Measurements from ENCODE around the gene SHROOM3.

SHROOM3 gene

GRCh38 chr4:76689145-76689817 lies 254.3 kb downstream of the SHROOM3 start:
- DNase-seq (ENCODE audit: low read depth in 2 of 2) = peak; percentile 15 to 42
- TF ChIP-seq CTCF (IDR thresholded peaks at IDR 0.05; ENCODE audit: low read depth, low read length) = no peak
- H3K4me3 ChIP-seq (replicated peaks in 1 of 2; ENCODE audit: low read depth in 2 of 2, low read length in 2 of 2) = peak overlapping the region; percentile 50 to 57

- no peak for DNase-seq (ENCODE audit: low read depth in 2 of 2)
- peak overlapping the region; percentile 50 to 57 for H3K4me3 ChIP-seq (replicated peaks in 1 of 2; ENCODE audit: low read depth in 2 of 2, low read length in 2 of 2)
- no peak for TF ChIP-seq CTCF (IDR thresholded peaks at IDR 0.05; ENCODE audit: low read depth, low read length)
Observed at GRCh38 chr4:76690011-76690905, 255.2 kb downstream of the SHROOM3 start.

GRCh38 chr4:76690906-76691275 lies 255.9 kb downstream of the SHROOM3 start:
- no peak for DNase-seq (ENCODE audit: low read depth in 2 of 2)
- no peak overlapping the region for H3K4me3 ChIP-seq (replicated peaks in 1 of 2; ENCODE audit: low read depth in 2 of 2, low read length in 2 of 2)
- no peak for TF ChIP-seq CTCF (IDR thresholded peaks at IDR 0.05; ENCODE audit: low read depth, low read length)

GRCh38 chr4:76691807-76692582 lies 257.0 kb downstream of the SHROOM3 start:
- no peak overlapping the region for H3K4me3 ChIP-seq (replicated peaks in 1 of 2; ENCODE audit: low read depth in 2 of 2, low read length in 2 of 2)
- no peak for TF ChIP-seq CTCF (IDR thresholded peaks at IDR 0.05; ENCODE audit: low read depth, low read length)
- DNase-seq (ENCODE audit: low read depth in 2 of 2) = no peak

- H3K4me3 ChIP-seq (replicated peaks in 1 of 2; ENCODE audit: low read depth in 2 of 2, low read length in 2 of 2) = no peak overlapping the region
- no peak for TF ChIP-seq CTCF (IDR thresholded peaks at IDR 0.05; ENCODE audit: low read depth, low read length)
- no peak for DNase-seq (ENCODE audit: low read depth in 2 of 2)
Observed at GRCh38 chr4:76692761-76693160, 257.7 kb downstream of the SHROOM3 start.

- no peak for DNase-seq (ENCODE audit: low read depth in 2 of 2)
- H3K4me3 ChIP-seq (replicated peaks in 1 of 2; ENCODE audit: low read depth in 2 of 2, low read length in 2 of 2) = no peak overlapping the region
- no peak for TF ChIP-seq CTCF (IDR thresholded peaks at IDR 0.05; ENCODE audit: low read depth, low read length)
Observed at GRCh38 chr4:76694056-76694455, 259.0 kb downstream of the SHROOM3 start.
